C4-2B (cell line): ENCODE results near the gene CELF6.

Experiments used
- ZFX ChIP-seq: fragments of 450-650 bp; IDR thresholded peaks from 2 replicates; pipeline ENCODE4 v1.6.1; 2017
- TF ChIP-seq, protein P1 (sequence below): fragments of 450-650 bp; conservative IDR thresholded peaks from 2 replicates; pipeline ENCODE4 v1.5.1; 2017; ENCODE audit warnings: mild to moderate bottlenecking

DNA sequence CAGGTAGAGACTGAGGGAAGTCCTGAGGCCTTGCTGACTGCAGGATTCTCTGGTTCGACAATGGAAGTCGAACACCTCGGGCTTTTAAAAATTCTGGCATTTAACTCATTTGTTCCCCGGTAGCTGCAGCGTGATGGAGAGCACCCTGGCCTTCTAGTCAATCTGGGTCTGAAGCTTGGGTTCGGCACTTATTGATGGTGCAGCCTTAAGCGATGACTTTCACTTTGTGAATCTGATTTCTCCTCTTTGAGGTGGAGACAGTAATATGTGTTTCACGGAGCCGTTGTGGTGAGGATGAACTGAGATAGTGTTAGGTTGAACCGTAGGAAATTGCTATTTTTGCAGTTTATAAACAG, 47.0 kb downstream of the CELF6 start:
- TF ChIP-seq, protein P1, sequence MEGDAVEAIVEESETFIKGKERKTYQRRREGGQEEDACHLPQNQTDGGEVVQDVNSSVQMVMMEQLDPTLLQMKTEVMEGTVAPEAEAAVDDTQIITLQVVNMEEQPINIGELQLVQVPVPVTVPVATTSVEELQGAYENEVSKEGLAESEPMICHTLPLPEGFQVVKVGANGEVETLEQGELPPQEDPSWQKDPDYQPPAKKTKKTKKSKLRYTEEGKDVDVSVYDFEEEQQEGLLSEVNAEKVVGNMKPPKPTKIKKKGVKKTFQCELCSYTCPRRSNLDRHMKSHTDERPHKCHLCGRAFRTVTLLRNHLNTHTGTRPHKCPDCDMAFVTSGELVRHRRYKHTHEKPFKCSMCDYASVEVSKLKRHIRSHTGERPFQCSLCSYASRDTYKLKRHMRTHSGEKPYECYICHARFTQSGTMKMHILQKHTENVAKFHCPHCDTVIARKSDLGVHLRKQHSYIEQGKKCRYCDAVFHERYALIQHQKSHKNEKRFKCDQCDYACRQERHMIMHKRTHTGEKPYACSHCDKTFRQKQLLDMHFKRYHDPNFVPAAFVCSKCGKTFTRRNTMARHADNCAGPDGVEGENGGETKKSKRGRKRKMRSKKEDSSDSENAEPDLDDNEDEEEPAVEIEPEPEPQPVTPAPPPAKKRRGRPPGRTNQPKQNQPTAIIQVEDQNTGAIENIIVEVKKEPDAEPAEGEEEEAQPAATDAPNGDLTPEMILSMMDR: no peak
- no peak for TF ChIP-seq ZFX
